Measurements from ENCODE around the gene CDC42. TPM values are rescaled to one million over a fixed set of nuclear protein-coding genes. Genes with fewer than 3 reads are reported as not detected.

CDC42 gene
- total and polyA plus RNA-seq, 10 of the 15 experiments (the other 5 are each of a cell fraction or from before 2014, with no cell fraction given): 184 to 479 (median 326) TPM

DNA sequence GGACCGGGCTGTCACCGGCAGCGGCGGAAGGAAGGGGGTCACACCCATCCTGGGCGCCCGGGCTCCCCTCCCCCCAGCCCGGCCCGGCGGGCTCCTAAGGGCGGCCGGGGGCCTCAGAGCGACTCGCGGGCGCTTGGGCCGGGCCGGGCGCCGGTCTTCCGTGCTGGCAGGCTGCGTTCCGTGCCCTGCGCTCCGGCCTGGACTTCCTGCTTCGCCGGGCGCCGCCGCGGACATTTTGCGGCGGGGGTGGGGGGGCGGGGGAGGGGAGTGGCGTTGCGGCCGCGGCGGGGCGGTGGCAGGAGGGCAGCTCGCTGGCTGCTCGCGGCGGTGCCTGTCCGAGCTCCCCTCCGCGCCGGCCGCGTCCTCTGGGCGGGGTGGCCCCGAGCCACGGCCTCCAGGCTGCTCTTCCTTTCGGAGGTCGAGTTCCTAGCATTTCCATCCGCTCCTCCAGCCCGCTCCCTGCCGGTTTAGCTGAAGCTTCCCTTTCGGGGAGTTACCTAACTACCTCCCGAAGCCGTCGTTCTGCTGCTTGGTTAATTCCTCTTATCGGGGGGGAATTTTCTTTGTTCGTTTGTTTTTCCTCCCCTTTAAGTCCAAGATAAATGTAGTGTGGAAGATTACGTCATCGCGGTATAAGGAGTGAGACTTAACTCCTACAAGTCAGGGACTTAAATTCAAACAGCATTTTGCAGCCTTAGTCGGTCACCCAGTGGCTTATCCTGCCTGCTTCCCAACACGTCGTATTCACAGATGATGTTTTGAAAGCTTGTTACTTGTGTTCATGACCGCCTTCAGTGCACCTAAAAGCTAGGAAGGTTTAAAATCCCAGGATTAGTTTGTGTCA, 730 bp downstream of the CDC42 start (continued):
- TF ChIP-seq, protein P1, sequence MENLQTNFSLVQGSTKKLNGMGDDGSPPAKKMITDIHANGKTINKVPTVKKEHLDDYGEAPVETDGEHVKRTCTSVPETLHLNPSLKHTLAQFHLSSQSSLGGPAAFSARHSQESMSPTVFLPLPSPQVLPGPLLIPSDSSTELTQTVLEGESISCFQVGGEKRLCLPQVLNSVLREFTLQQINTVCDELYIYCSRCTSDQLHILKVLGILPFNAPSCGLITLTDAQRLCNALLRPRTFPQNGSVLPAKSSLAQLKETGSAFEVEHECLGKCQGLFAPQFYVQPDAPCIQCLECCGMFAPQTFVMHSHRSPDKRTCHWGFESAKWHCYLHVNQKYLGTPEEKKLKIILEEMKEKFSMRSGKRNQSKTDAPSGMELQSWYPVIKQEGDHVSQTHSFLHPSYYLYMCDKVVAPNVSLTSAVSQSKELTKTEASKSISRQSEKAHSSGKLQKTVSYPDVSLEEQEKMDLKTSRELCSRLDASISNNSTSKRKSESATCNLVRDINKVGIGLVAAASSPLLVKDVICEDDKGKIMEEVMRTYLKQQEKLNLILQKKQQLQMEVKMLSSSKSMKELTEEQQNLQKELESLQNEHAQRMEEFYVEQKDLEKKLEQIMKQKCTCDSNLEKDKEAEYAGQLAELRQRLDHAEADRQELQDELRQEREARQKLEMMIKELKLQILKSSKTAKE (IDR thresholded peaks at IDR 0.05; ENCODE audit: low read depth, poor library complexity, severe bottlenecking): no peak
- no peak for TF ChIP-seq CHD2 (IDR thresholded peaks at IDR 0.05; ENCODE audit: borderline replicate concordance, low read depth, low read length)
- TF ChIP-seq NR2C1 (IDR thresholded peaks at IDR 0.05): no peak

DNA sequence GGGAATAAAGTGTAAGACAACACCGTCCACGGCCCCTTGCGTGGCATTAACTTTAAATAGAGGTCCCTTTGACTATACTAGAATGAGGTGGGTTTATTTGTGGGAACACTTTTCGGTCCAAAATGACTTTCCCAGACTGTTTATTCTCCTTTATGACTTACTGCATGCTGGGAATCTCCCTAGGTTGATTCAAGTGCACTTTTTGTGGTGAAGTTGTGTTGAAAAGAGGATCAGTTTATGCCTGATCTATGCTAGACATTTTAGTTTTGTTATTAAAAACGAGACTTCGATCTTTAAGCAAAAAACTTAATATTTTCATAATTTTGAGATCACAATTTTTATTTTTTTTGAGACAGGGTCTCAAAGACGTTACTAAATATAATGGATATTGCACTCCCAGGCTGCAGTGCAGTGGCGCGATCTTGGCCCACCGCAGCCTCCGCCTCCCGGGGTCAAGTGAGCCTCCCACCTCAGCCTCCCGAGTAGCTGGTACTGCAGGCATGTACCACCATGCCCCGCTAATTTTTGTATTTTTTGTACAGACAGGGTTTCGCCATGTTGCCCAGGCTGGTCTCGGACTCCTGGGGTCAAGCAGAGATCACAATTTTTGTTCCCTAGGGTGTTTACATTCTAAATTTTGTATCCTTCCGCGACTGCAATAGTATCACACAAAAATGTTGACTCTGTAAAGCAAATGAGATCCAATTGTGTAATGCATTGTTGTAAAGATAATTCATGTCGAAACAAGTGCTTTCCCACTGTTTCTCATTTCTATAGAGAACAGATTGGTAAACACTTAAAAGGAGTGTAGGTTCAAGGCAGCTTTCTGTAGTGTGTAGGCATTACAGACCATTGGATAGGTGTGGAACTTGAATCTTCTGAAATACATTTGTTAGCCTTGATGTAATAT, 1.6 kb downstream of the CDC42 start:
- Histone ChIP-seq H2AFZ (ENCODE audit: control insufficient read depth, low read depth, low read length) (no peak overlapping the region), H3K27me3 (replicated peaks in 1 of 2; ENCODE audit: control insufficient read depth in 2 of 2, insufficient read depth in 2 of 2, low read length in 1 of 2) (no peaks in the 10 kb centered on the region), H3K36me3 (ENCODE audit: control insufficient read depth in 2 of 2, insufficient read depth in 2 of 2, low read length in 1 of 2) (peaks cover 0 to 10% of the 10 kb centered on the region in 2 experiments; a peak in 2 of 4 replicates), H4K20me1 (ENCODE audit: control insufficient read depth, insufficient read depth) (0 out of 2 replicates have a peak, but pooled peaks cover 6% of the 10 kb centered on the region), H3K4me1 (ENCODE audit: control insufficient read depth, insufficient read depth, low read length) (no peaks in the 10 kb centered on the region; the same call in none of the 2 replicates), H3K9ac (ENCODE audit: control insufficient read depth, insufficient read depth, low read length) (peak overlapping the region; percentile 94), H3K4me3 (peak overlapping the region; percentile 98), H3K27ac (ENCODE audit: control insufficient read depth, insufficient read depth) (peak overlapping the region; percentile 82), H3K79me2 (ENCODE audit: control insufficient read depth, insufficient read depth, low read length) (peaks cover 63% of the 10 kb centered on the region), H3K9me3 (replicated peaks; ENCODE audit: control insufficient read depth, insufficient read depth, low read length) (no peaks in the 10 kb centered on the region), H3K4me2 (ENCODE audit: control insufficient read depth, insufficient read depth) (peak overlapping the region; percentile 68)
- intact Hi-C loops (cut with micrococcal nuclease; ENCODE audit: unreplicated experiment): loop anchor here (2.0 kb wide), 1 partner anchor 13 kb away; no protein-coding TSS in a partner anchor
- DNase-seq (ENCODE audit: low read depth, low spot score) (no peak), ATAC-seq (no peak; the same call in 1 of the 3 replicates), FAIRE-seq (no peak)
- in situ Hi-C loops (cut with MboI): no loop called here
- BruUV-seq (replicated peaks): TSS peak; percentile 61
- ChIA-PET RAD21 (ENCODE audit: unreplicated experiment) (interaction anchor here (0.7 to 4.6 kb wide), 9 partner anchors 14 to 272 kb away, joined by 3 to 54 read pairs (median 3); partner anchors contain the start of gene USP48), CTCF (interaction anchor here (1.1 to 12.9 kb wide), 3 partner anchors 31 to 76 kb away, joined by 3 to 107 read pairs (median 4); no protein-coding TSS in a partner anchor), SMC1A (ENCODE audit: uncharacterized antibody, unreplicated experiment) (interaction anchor here (1.0 to 11.2 kb wide), 9 partner anchors 14 to 47 kb away, joined by 3 to 100 read pairs (median 4); no protein-coding TSS in a partner anchor), POLR2A (interaction anchor here (0.6 to 21.4 kb wide), 12 partner anchors 11 to 39 kb away, joined by 3 to 325 read pairs (median 4); no protein-coding TSS in a partner anchor)
- 10% methylated on average over 19 of the region's 19 CpGs for WGBS (ENCODE audit: insufficient coverage, insufficient replicate concordance, low lambda C conversion rate, missing lambda C conversion rate)
- TF ChIP-seq JUNB (IDR thresholded peaks at IDR 0.05) (peak; percentile 40), POLR2AphosphoS5 (IDR thresholded peaks at IDR 0.05; ENCODE audit: low read length) (no peak), RB1 (IDR thresholded peaks at IDR 0.05; ENCODE audit: borderline replicate concordance) (no peak), NFIC (IDR thresholded peaks at IDR 0.05; ENCODE audit: low read depth, low read length) (peak; percentile 61; the same call in 1 of the 2 replicates), JUND (IDR thresholded peaks at IDR 0.05; ENCODE audit: low read depth, low read length) (no peak), RUNX3 (IDR thresholded peaks at IDR 0.05; ENCODE audit: low read length) (peak; percentile 72), ATF7 (IDR thresholded peaks at IDR 0.05; ENCODE audit: low read depth) (no peak), BHLHE40 (IDR thresholded peaks at IDR 0.05; ENCODE audit: borderline replicate concordance in 1 of 2, low read depth in 2 of 2, low read length in 1 of 2) (no peak)
- TF ChIP-seq, protein P2, sequence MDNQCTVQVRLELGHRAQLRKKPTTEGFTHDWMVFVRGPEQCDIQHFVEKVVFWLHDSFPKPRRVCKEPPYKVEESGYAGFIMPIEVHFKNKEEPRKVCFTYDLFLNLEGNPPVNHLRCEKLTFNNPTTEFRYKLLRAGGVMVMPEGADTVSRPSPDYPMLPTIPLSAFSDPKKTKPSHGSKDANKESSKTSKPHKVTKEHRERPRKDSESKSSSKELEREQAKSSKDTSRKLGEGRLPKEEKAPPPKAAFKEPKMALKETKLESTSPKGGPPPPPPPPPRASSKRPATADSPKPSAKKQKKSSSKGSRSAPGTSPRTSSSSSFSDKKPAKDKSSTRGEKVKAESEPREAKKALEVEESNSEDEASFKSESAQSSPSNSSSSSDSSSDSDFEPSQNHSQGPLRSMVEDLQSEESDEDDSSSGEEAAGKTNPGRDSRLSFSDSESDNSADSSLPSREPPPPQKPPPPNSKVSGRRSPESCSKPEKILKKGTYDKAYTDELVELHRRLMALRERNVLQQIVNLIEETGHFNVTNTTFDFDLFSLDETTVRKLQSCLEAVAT (IDR thresholded peaks at IDR 0.05): peak; percentile 69; the same call in 1 of the 2 replicates
- TF ChIP-seq, protein P3, sequence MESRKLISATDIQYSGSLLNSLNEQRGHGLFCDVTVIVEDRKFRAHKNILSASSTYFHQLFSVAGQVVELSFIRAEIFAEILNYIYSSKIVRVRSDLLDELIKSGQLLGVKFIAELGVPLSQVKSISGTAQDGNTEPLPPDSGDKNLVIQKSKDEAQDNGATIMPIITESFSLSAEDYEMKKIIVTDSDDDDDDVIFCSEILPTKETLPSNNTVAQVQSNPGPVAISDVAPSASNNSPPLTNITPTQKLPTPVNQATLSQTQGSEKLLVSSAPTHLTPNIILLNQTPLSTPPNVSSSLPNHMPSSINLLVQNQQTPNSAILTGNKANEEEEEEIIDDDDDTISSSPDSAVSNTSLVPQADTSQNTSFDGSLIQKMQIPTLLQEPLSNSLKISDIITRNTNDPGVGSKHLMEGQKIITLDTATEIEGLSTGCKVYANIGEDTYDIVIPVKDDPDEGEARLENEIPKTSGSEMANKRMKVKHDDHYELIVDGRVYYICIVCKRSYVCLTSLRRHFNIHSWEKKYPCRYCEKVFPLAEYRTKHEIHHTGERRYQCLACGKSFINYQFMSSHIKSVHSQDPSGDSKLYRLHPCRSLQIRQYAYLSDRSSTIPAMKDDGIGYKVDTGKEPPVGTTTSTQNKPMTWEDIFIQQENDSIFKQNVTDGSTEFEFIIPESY (IDR thresholded peaks at IDR 0.05): 0 out of 2 replicates have a peak, but pooled peaks have one; percentile 30

Data from GM12878 (cell line).